MCF 10A (cell line): ENCODE results near the gene PDE9A. TPM values are rescaled to one million over a fixed set of nuclear protein-coding genes. Genes with fewer than 3 reads are reported as not detected.

Experiments used
- BruUV-seq: library from RNA; stranded (reverse); fragments of 400-500 nt; replicated peaks from 2 replicates; lab custom pipeline; 2021; lab: Mats Ljungman, UMichigan
- CTCF ChIA-PET: fragments of 300-600 bp; sonication (Branson Sonifier 250); formaldehyde crosslinking; extraction: SDS; loops from one replicate; lab custom pipeline; 2021; ENCODE audit warnings: antibody characterized with exemption, inconsistent platforms; lab: Yijun Ruan, JAX
- POLR2A ChIA-PET: fragments of 300-600, 350-650 bp; sonication (Branson Sonifier 250); formaldehyde crosslinking; extraction: SDS; loops from one replicate; lab custom pipeline; 2020; ENCODE audit warnings: antibody characterized with exemption, inconsistent platforms; lab: Yijun Ruan, JAX
- DNase-seq: peaks from one replicate; pipeline ENCODE4 v3.0.0-alpha.2; 2018; ENCODE audit not compliant: unreplicated experiment
- H3K27ac Mint-ChIP-seq: one replicate; pipeline ENCODE4 v1.8.0; 2022; ENCODE audit warnings: mild to moderate bottlenecking, low read depth, mixed read lengths; ENCODE audit not compliant: unreplicated experiment
- H3K27me3 Mint-ChIP-seq: one replicate; pipeline ENCODE4 v1.8.0; 2022; ENCODE audit warnings: mixed read lengths; ENCODE audit not compliant: insufficient read depth, unreplicated experiment
- H3K36me3 Mint-ChIP-seq: one replicate; pipeline ENCODE4 v1.8.0; 2022; ENCODE audit warnings: mild to moderate bottlenecking, moderate library complexity, mixed read lengths; ENCODE audit not compliant: insufficient read depth, unreplicated experiment
- H3K4me1 Mint-ChIP-seq: one replicate; pipeline ENCODE4 v1.8.0; 2022; ENCODE audit warnings: mixed read lengths; ENCODE audit not compliant: insufficient read depth, unreplicated experiment
- H3K4me3 Mint-ChIP-seq: one replicate; pipeline ENCODE4 v1.8.0; 2022; ENCODE audit warnings: mild to moderate bottlenecking, moderate library complexity, mixed read lengths; ENCODE audit not compliant: unreplicated experiment
- H3K9me3 Mint-ChIP-seq: one replicate; pipeline ENCODE4 v1.8.0; 2022; ENCODE audit warnings: mixed read lengths; ENCODE audit not compliant: unreplicated experiment
- intact Hi-C: fragments of 100-400 bp; cut with micrococcal nuclease; formaldehyde crosslinking; loops from 2 replicates; pipeline ENCODE4 v1.14.1; 2022
- total RNA-seq: library from RNA; stranded (reverse); gene quantifications from 2 replicates; pipeline ENCODE4 v1.2.3, GENCODE V29; 2022
- TF ChIP-seq, protein P1 (sequence below): fragments of 200-600 bp; IDR thresholded peaks from one replicate; pipeline ENCODE4 v1.8.0; 2022; ENCODE audit warnings: antibody characterized with exemption, mild to moderate bottlenecking; ENCODE audit not compliant: unreplicated experiment

The PDE9A gene
- total RNA-seq, 1 experiment from 2014 or later: not detected

- ChIA-PET CTCF (no interaction called here), POLR2A (no interaction called here)
- no peak overlapping the region for H3K27ac Mint-ChIP-seq
- no peaks in the 10 kb centered on the region for H3K9me3 Mint-ChIP-seq
- TF ChIP-seq, protein P1, sequence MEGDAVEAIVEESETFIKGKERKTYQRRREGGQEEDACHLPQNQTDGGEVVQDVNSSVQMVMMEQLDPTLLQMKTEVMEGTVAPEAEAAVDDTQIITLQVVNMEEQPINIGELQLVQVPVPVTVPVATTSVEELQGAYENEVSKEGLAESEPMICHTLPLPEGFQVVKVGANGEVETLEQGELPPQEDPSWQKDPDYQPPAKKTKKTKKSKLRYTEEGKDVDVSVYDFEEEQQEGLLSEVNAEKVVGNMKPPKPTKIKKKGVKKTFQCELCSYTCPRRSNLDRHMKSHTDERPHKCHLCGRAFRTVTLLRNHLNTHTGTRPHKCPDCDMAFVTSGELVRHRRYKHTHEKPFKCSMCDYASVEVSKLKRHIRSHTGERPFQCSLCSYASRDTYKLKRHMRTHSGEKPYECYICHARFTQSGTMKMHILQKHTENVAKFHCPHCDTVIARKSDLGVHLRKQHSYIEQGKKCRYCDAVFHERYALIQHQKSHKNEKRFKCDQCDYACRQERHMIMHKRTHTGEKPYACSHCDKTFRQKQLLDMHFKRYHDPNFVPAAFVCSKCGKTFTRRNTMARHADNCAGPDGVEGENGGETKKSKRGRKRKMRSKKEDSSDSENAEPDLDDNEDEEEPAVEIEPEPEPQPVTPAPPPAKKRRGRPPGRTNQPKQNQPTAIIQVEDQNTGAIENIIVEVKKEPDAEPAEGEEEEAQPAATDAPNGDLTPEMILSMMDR: no peak
- intact Hi-C loops: no loop called here
- no TSS peak for BruUV-seq
- H3K27me3 Mint-ChIP-seq: peaks cover 19% of the 10 kb centered on the region
- no peak for DNase-seq
- no peak overlapping the region for H3K4me3 Mint-ChIP-seq
- no peaks in the 10 kb centered on the region for H3K36me3 Mint-ChIP-seq
- no peaks in the 10 kb centered on the region for H3K4me1 Mint-ChIP-seq
These were observed 43.6 kb upstream of the PDE9A start for GRCh38 chr21:42609811-42610210.

DNA sequence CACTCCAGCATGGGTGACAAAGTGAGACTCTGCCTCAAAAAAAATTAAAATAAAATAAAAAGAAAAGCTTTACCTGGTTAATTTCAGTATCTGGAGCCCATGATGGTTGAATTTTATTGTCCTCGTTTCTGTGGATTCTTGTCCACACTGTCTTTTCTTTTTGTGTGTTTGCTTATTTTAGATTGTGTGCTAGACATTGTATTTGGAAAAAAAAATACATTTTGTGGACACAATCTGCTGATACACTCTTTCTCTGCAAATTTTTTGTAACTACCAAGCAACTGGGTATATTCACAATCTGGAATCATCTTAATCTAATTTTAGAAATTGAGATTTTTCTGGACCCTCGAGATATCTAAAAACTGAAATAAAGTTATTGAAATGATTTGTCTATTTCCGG, 41.6 kb upstream of the PDE9A start:
- Mint-ChIP-seq H3K9me3 (no peaks in the 10 kb centered on the region), H3K36me3 (no peaks in the 10 kb centered on the region), H3K27ac (no peak overlapping the region), H3K27me3 (peaks cover 7% of the 10 kb centered on the region), H3K4me3 (no peak overlapping the region), H3K4me1 (no peaks in the 10 kb centered on the region)
- intact Hi-C loops: no loop called here
- TF ChIP-seq, protein P1: no peak
- no TSS peak for BruUV-seq
- DNase-seq: no peak
- POLR2A ChIA-PET: no interaction called here
- CTCF ChIA-PET: interaction anchor here (0.6 kb wide), 1 partner anchor 155 kb away, joined by 3 read pairs; no protein-coding TSS in a partner anchor

- H3K4me3 Mint-ChIP-seq: no peak overlapping the region
- no peak overlapping the region for H3K27ac Mint-ChIP-seq
- intact Hi-C loops: no loop called here
- no TSS peak for BruUV-seq
- CTCF ChIA-PET: interaction anchor here (0.6 kb wide), 1 partner anchor 155 kb away, joined by 3 read pairs; no protein-coding TSS in a partner anchor
- no peaks in the 10 kb centered on the region for H3K4me1 Mint-ChIP-seq
- no peak for DNase-seq
- TF ChIP-seq, protein P1: no peak
- H3K36me3 Mint-ChIP-seq: no peaks in the 10 kb centered on the region
- H3K27me3 Mint-ChIP-seq: peaks cover 1% of the 10 kb centered on the region
- H3K9me3 Mint-ChIP-seq: no peaks in the 10 kb centered on the region
- POLR2A ChIA-PET: no interaction called here
These were observed 41.0 kb upstream of the PDE9A start for GRCh38 chr21:42612390-42612789.

DNA sequence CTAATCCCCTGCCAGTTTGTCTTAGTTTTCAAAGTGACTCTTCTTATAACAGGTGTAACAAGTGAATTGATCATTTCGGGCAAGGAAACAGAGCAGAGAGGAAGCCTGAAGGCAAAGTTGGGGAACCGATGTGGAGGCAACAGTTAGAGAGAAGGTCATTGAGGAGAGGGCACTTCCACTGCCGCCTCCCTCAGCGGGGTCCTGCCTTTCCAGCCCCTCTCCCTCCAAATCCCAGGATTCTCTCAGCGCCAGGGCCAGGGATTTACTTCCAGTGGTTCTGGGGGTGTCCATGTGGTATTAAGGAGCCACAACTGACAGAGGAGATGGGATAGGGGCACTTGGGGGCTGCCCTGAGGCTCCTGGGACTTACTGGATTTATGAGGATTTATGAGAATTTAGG, 39.7 kb upstream of the PDE9A start:
- Mint-ChIP-seq H3K27me3 (peaks cover 10% of the 10 kb centered on the region), H3K4me3 (no peak overlapping the region), H3K4me1 (no peaks in the 10 kb centered on the region), H3K27ac (no peak overlapping the region), H3K9me3 (no peaks in the 10 kb centered on the region), H3K36me3 (no peaks in the 10 kb centered on the region)
- DNase-seq: no peak
- ChIA-PET CTCF (no interaction called here), POLR2A (no interaction called here)
- BruUV-seq: no TSS peak
- TF ChIP-seq, protein P1: no peak
- intact Hi-C loops: no loop called here
